SK-N-SH (cell line): ENCODE data around the gene EFTUD2. TPM values are rescaled to one million over a fixed set of nuclear protein-coding genes. Genes with fewer than 3 reads are reported as not detected.

Experiments used
- CTCF ChIA-PET: fragments of 300-600, 350-600 bp; formaldehyde crosslinking; extraction: SDS; loops from one replicate; lab custom pipeline; 2021; lab: Yijun Ruan, JAX
- POLR2A ChIA-PET: fragments of 350-600 bp; sonication (Branson Sonifier 250); formaldehyde crosslinking; extraction: SDS; loops from one replicate; lab custom pipeline; 2020; ENCODE audit warnings: antibody characterized with exemption, inconsistent platforms; lab: Yijun Ruan, JAX
- DNase-seq: peaks from one replicate; pipeline ENCODE4 v3.0.0; 2012
- H2AFZ ChIP-seq: fragments of 200-600 bp; sonication (generic); 2 replicates; pipeline ENCODE4 v1.8.1; 2016; ENCODE audit warnings: antibody characterized with exemption, mild to moderate bottlenecking, low read depth
- H3F3A ChIP-seq: fragments of 200-600 bp; sonication (generic); replicated peaks from 2 replicates; pipeline ENCODE3; 2016; ENCODE audit warnings: antibody characterized with exemption, mild to moderate bottlenecking; ENCODE audit not compliant: insufficient read depth
- H3K27ac ChIP-seq, 2 experiments: fragments of 200-500 bp in 1 of 2; fragments of 200-600 bp in 1 of 2; sonication (Bioruptor generic) in 1 of 2; sonication (generic), shearing (Covaris generic) in 1 of 2; 2 replicates each; pipeline versions ENCODE4 v1.5.1 to v1.6.1; 2014 to 2016; ENCODE audit warnings: low read depth in 2 of 2, inconsistent platforms in 1 of 2, low read length in 1 of 2, mild to moderate bottlenecking in 1 of 2, mixed read lengths in 1 of 2
- H3K27me3 ChIP-seq: fragments of 200-600 bp; sonication (generic), shearing (Covaris generic); 2 replicates; pipeline ENCODE4 v1.6.1; 2016; ENCODE audit warnings: mixed run types; ENCODE audit not compliant: insufficient read depth
- H3K36me3 ChIP-seq, 2 experiments: fragments of 200-500 bp in 1 of 2; fragments of 200-600 bp in 1 of 2; sonication (Bioruptor generic) in 1 of 2; sonication (generic) in 1 of 2; replicated peaks in 1 of 2; 2 replicates each; pipeline versions ENCODE3 to v1.5.1; 2014 to 2016; ENCODE audit warnings: low read length in 1 of 2, mild to moderate bottlenecking in 1 of 2; ENCODE audit not compliant: insufficient read depth in 2 of 2, control insufficient read depth in 1 of 2
- H3K4me1 ChIP-seq, 2 experiments: fragments of 200-500 bp in 1 of 2; fragments of 200-600 bp in 1 of 2; sonication (Bioruptor generic) in 1 of 2; sonication (generic), shearing (Covaris generic) in 1 of 2; 2 replicates each; pipeline versions ENCODE4 v1.5.1 to v1.6.1; 2014 to 2016; ENCODE audit warnings: low read depth in 1 of 2, low read length in 1 of 2, mixed run types in 1 of 2; ENCODE audit not compliant: insufficient read depth in 2 of 2, control insufficient read depth in 1 of 2
- H3K4me2 ChIP-seq: fragments of 200-600 bp; sonication (generic), shearing (Covaris generic); 2 replicates; pipeline ENCODE4 v1.6.1; 2017; ENCODE audit warnings: mixed run types
- H3K4me3 ChIP-seq, 2 experiments: fragments of 200-500 bp in 1 of 2; fragments of 200-600 bp in 1 of 2; sonication (Bioruptor generic) in 1 of 2; sonication (generic), shearing (Covaris generic) in 1 of 2; 2 replicates each; pipeline versions ENCODE4 v1.5.1 to v1.8.1; 2014 to 2016; ENCODE audit warnings: low read depth in 2 of 2, inconsistent platforms in 1 of 2, low read length in 1 of 2, mild to moderate bottlenecking in 1 of 2, mixed read lengths in 1 of 2, moderate library complexity in 1 of 2
- H3K79me2 ChIP-seq: fragments of 200-600 bp; sonication (generic); 2 replicates; pipeline ENCODE4 v1.8.1; 2017; ENCODE audit warnings: mild to moderate bottlenecking; ENCODE audit not compliant: insufficient read depth
- H3K9ac ChIP-seq: fragments of 200-600 bp; sonication (generic); 2 replicates; pipeline ENCODE4 v1.6.1; 2017; ENCODE audit warnings: mixed run types
- H3K9me2 ChIP-seq: fragments of 200-600 bp; sonication (generic); 2 replicates; pipeline ENCODE4 v1.6.1; 2017; ENCODE audit warnings: mixed run types
- H3K9me3 ChIP-seq: fragments of 200-600 bp; sonication (generic); 2 replicates; pipeline ENCODE4 v1.6.1; 2017; ENCODE audit warnings: mixed run types, mild to moderate bottlenecking, moderate library complexity
- H4K20me1 ChIP-seq: fragments of 200-600 bp; sonication (generic); 2 replicates; pipeline ENCODE4 v1.6.1; 2017; ENCODE audit warnings: mild to moderate bottlenecking, mixed run types; ENCODE audit not compliant: insufficient read depth
- CHD2 ChIP-seq: fragments of 150-350 bp; IDR thresholded peaks from 2 replicates; pipeline ENCODE4 v1.6.1; 2018; ENCODE audit warnings: low read length; ENCODE audit not compliant: partially characterized antibody
- EP300 ChIP-seq, 2 experiments: IDR thresholded peaks; 2 replicates each; pipeline versions ENCODE4 v1.4.0 to v1.6.1; 2012; ENCODE audit warnings: borderline replicate concordance in 1 of 2, low read depth in 1 of 2, low read length in 1 of 2
- JUND ChIP-seq: IDR thresholded peaks from 2 replicates; pipeline ENCODE4 v1.4.0; 2012
- MXI1 ChIP-seq: IDR thresholded peaks from 2 replicates; pipeline ENCODE4 v1.6.1; 2012; ENCODE audit warnings: mild to moderate bottlenecking, low read depth, low read length, improper control_type of control experiment
- RXRA ChIP-seq: IDR thresholded peaks from 2 replicates; pipeline ENCODE4 v1.4.0; 2012; ENCODE audit warnings: low read depth, mild to moderate bottlenecking, borderline replicate concordance
- TCF12 ChIP-seq: IDR thresholded peaks from 2 replicates; pipeline ENCODE4 v1.4.0; 2012
- TEAD4 ChIP-seq: IDR thresholded peaks from 2 replicates; pipeline ENCODE4 v1.4.0; 2012; ENCODE audit warnings: mild to moderate bottlenecking, borderline replicate concordance; ENCODE audit not compliant: insufficient read depth
- ZBTB33 ChIP-seq: IDR thresholded peaks from 2 replicates; pipeline ENCODE4 v1.4.0; 2012; ENCODE audit warnings: low read depth, borderline replicate concordance
- WGBS: methylation state at CpG from one replicate; pipeline ENCODE4 v1.1.6; 2017; ENCODE audit warnings: low lambda C conversion rate; 5-methylcytosine and 5-hydroxymethylcytosine counted together
- polyA plus RNA-seq, 3 experiments: library from polyadenylated mRNA; depleted of rRNA; stranded (reverse); fragments of >200 nt; gene quantifications; 2 replicates each; pipeline ENCODE4 v1.2.3, GENCODE V29; 2012
- TF ChIP-seq, protein P1 (sequence below): IDR thresholded peaks from 2 replicates; pipeline ENCODE4 v1.4.0; 2012; ENCODE audit warnings: low read depth, borderline replicate concordance
- TF ChIP-seq, protein P2 (sequence below): fragments of 150-350 bp; IDR thresholded peaks from 2 replicates; pipeline ENCODE4 v1.6.1; 2017; ENCODE audit warnings: antibody characterized with exemption, low read length, low read depth, borderline replicate concordance
- TF ChIP-seq, protein P3 (sequence below): IDR thresholded peaks from 2 replicates; pipeline ENCODE4 v1.4.0; 2012; ENCODE audit warnings: low read depth

The EFTUD2 gene
- polyA plus RNA-seq, 1 of the 3 experiments (the other 2 are of a cell fraction) = 82.9 TPM

- TF ChIP-seq RXRA (no peak), JUND (no peak)
- TF ChIP-seq, protein P1, sequence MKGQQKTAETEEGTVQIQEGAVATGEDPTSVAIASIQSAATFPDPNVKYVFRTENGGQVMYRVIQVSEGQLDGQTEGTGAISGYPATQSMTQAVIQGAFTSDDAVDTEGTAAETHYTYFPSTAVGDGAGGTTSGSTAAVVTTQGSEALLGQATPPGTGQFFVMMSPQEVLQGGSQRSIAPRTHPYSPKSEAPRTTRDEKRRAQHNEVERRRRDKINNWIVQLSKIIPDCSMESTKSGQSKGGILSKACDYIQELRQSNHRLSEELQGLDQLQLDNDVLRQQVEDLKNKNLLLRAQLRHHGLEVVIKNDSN = no peak
- TF ChIP-seq, protein P2, sequence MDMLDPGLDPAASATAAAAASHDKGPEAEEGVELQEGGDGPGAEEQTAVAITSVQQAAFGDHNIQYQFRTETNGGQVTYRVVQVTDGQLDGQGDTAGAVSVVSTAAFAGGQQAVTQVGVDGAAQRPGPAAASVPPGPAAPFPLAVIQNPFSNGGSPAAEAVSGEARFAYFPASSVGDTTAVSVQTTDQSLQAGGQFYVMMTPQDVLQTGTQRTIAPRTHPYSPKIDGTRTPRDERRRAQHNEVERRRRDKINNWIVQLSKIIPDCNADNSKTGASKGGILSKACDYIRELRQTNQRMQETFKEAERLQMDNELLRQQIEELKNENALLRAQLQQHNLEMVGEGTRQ = no peak
Measured at GRCh38 chr17:44808156-44808555, 91.1 kb downstream of the EFTUD2 start (continued).

- no peak for DNase-seq
- H4K20me1 ChIP-seq = peaks cover 29% of the 10 kb centered on the region
- H3K9me2 ChIP-seq = no peaks in the 10 kb centered on the region
- peaks cover 25 to 37% of the 10 kb centered on the region in 2 experiments for H3K36me3 ChIP-seq
- ChIA-PET CTCF (interaction anchor here (0.9 to 7.0 kb wide), 4 partner anchors 10 to 48 kb away, joined by 3 to 37 read pairs (median 3); no protein-coding TSS in a partner anchor), POLR2A (no interaction called here)
- peaks cover 6 to 11% of the 10 kb centered on the region in 2 experiments; a peak in 3 of 4 replicates for H3K4me1 ChIP-seq
- H2AFZ ChIP-seq = no peak overlapping the region
- peaks cover 100% of the 10 kb centered on the region for H3K79me2 ChIP-seq
- 70% methylated on average over 3 of the region's 3 CpGs for WGBS
- no peaks in the 10 kb centered on the region for H3K27me3 ChIP-seq
- H3F3A ChIP-seq = peaks cover 10% of the 10 kb centered on the region
- H3K4me2 ChIP-seq = peak overlapping the region; percentile 42; the same call in 1 of the 2 replicates
- H3K9ac ChIP-seq = 0 out of 2 replicates have a peak overlapping the region, but pooled peaks have one; percentile 17
- peak overlapping the region; percentile 5 to 44; a peak in 3 of 4 replicates for H3K27ac ChIP-seq
- H3K9me3 ChIP-seq = no peaks in the 10 kb centered on the region
- H3K4me3 ChIP-seq = no peak overlapping the region
- peak in 1 of 2 experiments; percentile 11; a peak in 1 of 4 replicates for TF ChIP-seq EP300 (IDR thresholded peaks at IDR 0.05; ENCODE audit: borderline replicate concordance in 1 of 2, low read depth in 1 of 2, low read length in 1 of 2)
- no peak for TF ChIP-seq TCF12
- no peak for TF ChIP-seq ZBTB33
Measured at GRCh38 chr17:44807817-44808155, 91.5 kb downstream of the EFTUD2 start.

GRCh38 chr17:44807093-44807816, 92.0 kb downstream of the EFTUD2 start:
- no peaks in the 10 kb centered on the region for H3K9me2 ChIP-seq
- H3K9me3 ChIP-seq = no peaks in the 10 kb centered on the region
- TF ChIP-seq RXRA = no peak
- no peak for TF ChIP-seq MXI1
- TF ChIP-seq, protein P3, sequence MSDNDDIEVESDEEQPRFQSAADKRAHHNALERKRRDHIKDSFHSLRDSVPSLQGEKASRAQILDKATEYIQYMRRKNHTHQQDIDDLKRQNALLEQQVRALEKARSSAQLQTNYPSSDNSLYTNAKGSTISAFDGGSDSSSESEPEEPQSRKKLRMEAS = no peak
- TF ChIP-seq CHD2 = no peak
- TF ChIP-seq TEAD4 = no peak
- TF ChIP-seq, all 33 proteins: peak for 0
- 80% methylated on average over 4 of the region's 4 CpGs for WGBS
- no peak for DNase-seq
- Histone ChIP-seq H4K20me1 (peaks cover 28% of the 10 kb centered on the region), H3K79me2 (peaks cover 100% of the 10 kb centered on the region), H2AFZ (no peak overlapping the region), H3K4me3 (no peak overlapping the region), H3K4me2 (peak overlapping the region; percentile 42; the same call in 1 of the 2 replicates), H3K9ac (0 out of 2 replicates have a peak overlapping the region, but pooled peaks have one; percentile 17), H3K4me1 (peaks cover 6 to 11% of the 10 kb centered on the region in 2 experiments; a peak in 3 of 4 replicates), H3K27me3 (no peaks in the 10 kb centered on the region), H3K27ac (peak overlapping the region; percentile 5 to 44; a peak in 3 of 4 replicates), H3K36me3 (peaks cover 25 to 42% of the 10 kb centered on the region in 2 experiments), H3F3A (peaks cover 10% of the 10 kb centered on the region)
- POLR2A ChIA-PET = no interaction called here
- CTCF ChIA-PET = interaction anchor here (7.0 kb wide), 1 partner anchor 27 kb away, joined by 37 read pairs; no protein-coding TSS in a partner anchor
